ENCODE results near the gene MXI1.

Gene MXI1

GRCh38 chr10:110317866-110318850 lies 110.8 kb downstream of the MXI1 start:
- H3K27ac ChIP-seq (ENCODE audit: insufficient read depth in 1 of 2, low read depth in 1 of 2, low read length in 2 of 2, poor library complexity in 1 of 2, severe bottlenecking in 2 of 2): no peak overlapping the region
- ChIA-PET CTCF (interaction anchor here (1.0 kb wide), 1 partner anchor 21 kb away, joined by 3 read pairs; no protein-coding TSS in a partner anchor), POLR2A (interaction anchor here (0.6 kb wide), 1 partner anchor 153 kb away, joined by 3 read pairs; no protein-coding TSS in a partner anchor)
- no peaks in the 10 kb centered on the region for H3K4me1 ChIP-seq (ENCODE audit: control extremely low read depth in 1 of 4, control insufficient read depth in 4 of 4, insufficient read depth in 4 of 4, low read length in 3 of 4)
- 100% methylated on average over 12 of the region's 15 CpGs for WGBS (ENCODE audit: insufficient coverage)
- no peaks in the 10 kb centered on the region for H3K27me3 ChIP-seq (replicated peaks in 2 of 5; ENCODE audit: control insufficient read depth in 4 of 5, insufficient read depth in 5 of 5, low read length in 4 of 5)
- DNase-seq: no peak
- no peak overlapping the region for H3K4me3 ChIP-seq (ENCODE audit: control insufficient read depth in 1 of 7, extremely low read depth in 1 of 7, insufficient read depth in 4 of 7, low read depth in 2 of 7, low read length in 6 of 7)
- no peaks in the 10 kb centered on the region for H3K36me3 ChIP-seq (ENCODE audit: control insufficient read depth in 4 of 4, insufficient read depth in 4 of 4, low read length in 3 of 4)
- peaks cover 0 to 16% (median 4%) of the 10 kb centered on the region in 5 experiments for H3K9me3 ChIP-seq (ENCODE audit: control extremely low read depth in 1 of 5, control insufficient read depth in 4 of 5, insufficient read depth in 2 of 5, low read depth in 1 of 5, low read length in 4 of 5)

GRCh38 chr10:110321869-110322620 lies 114.6 kb downstream of the MXI1 start:
- no peak overlapping the region for H3K27ac ChIP-seq (ENCODE audit: insufficient read depth in 1 of 2, low read depth in 1 of 2, low read length in 2 of 2, poor library complexity in 1 of 2, severe bottlenecking in 2 of 2)
- H3K27me3 ChIP-seq (replicated peaks in 2 of 5; ENCODE audit: control insufficient read depth in 4 of 5, insufficient read depth in 5 of 5, low read length in 4 of 5): no peaks in the 10 kb centered on the region
- no peaks in the 10 kb centered on the region for H3K4me1 ChIP-seq (ENCODE audit: control extremely low read depth in 1 of 4, control insufficient read depth in 4 of 4, insufficient read depth in 4 of 4, low read length in 3 of 4)
- H3K4me3 ChIP-seq (ENCODE audit: control insufficient read depth in 1 of 7, extremely low read depth in 1 of 7, insufficient read depth in 4 of 7, low read depth in 2 of 7, low read length in 6 of 7): no peak overlapping the region
- H3K36me3 ChIP-seq (ENCODE audit: control insufficient read depth in 4 of 4, insufficient read depth in 4 of 4, low read length in 3 of 4): no peaks in the 10 kb centered on the region
- CTCF ChIA-PET: interaction anchor here (0.8 to 2.2 kb wide), 4 partner anchors 12 to 33 kb away, joined by 3 to 8 read pairs (median 6); no protein-coding TSS in a partner anchor
- POLR2A ChIA-PET: no interaction called here
- DNase-seq: no peak
- WGBS (ENCODE audit: insufficient coverage): 97% methylated on average over 3 of the region's 6 CpGs
- H3K9me3 ChIP-seq (ENCODE audit: control extremely low read depth in 1 of 5, control insufficient read depth in 4 of 5, insufficient read depth in 2 of 5, low read depth in 1 of 5, low read length in 4 of 5): peaks cover 0 to 16% (median 4%) of the 10 kb centered on the region in 5 experiments

DNA sequence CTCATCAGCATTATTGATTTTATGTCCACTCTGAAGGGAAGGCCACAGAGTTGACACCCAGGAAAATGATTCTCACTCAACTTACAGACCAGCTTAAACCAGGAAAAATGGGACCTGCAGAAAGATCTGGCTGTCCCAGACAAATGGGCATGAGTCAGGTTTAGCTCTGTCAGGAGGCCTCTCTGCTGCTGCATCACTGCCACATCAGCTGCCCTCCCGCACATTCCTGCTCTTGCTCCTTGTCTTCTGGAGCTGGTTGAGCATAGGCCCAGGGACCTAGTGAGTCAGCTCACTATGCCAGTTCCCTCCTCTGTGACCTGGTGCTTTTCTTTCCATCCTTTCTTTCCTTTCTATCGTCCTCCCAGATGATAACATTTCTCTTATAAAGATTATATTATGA lies 116.1 kb downstream of the MXI1 start:
- POLR2A ChIA-PET: no interaction called here
- no peak for DNase-seq
- no CpG with 5 or more reads among the region's 2 CpGs for WGBS (ENCODE audit: insufficient coverage)
- CTCF ChIA-PET: interaction anchor here (0.6 to 2.3 kb wide), 5 partner anchors 10 to 223 kb away, joined by 3 to 12 read pairs (median 4); no protein-coding TSS in a partner anchor
- Histone ChIP-seq H3K27ac (ENCODE audit: insufficient read depth in 1 of 2, low read depth in 1 of 2, low read length in 2 of 2, poor library complexity in 1 of 2, severe bottlenecking in 2 of 2) (no peak overlapping the region), H3K36me3 (ENCODE audit: control insufficient read depth in 4 of 4, insufficient read depth in 4 of 4, low read length in 3 of 4) (no peaks in the 10 kb centered on the region), H3K4me3 (ENCODE audit: control insufficient read depth in 1 of 7, extremely low read depth in 1 of 7, insufficient read depth in 4 of 7, low read depth in 2 of 7, low read length in 6 of 7) (no peak overlapping the region), H3K4me1 (ENCODE audit: control extremely low read depth in 1 of 4, control insufficient read depth in 4 of 4, insufficient read depth in 4 of 4, low read length in 3 of 4) (no peaks in the 10 kb centered on the region), H3K9me3 (ENCODE audit: control extremely low read depth in 1 of 5, control insufficient read depth in 4 of 5, insufficient read depth in 2 of 5, low read depth in 1 of 5, low read length in 4 of 5) (peaks cover 0 to 16% (median 4%) of the 10 kb centered on the region in 5 experiments), H3K27me3 (replicated peaks in 2 of 5; ENCODE audit: control insufficient read depth in 4 of 5, insufficient read depth in 5 of 5, low read length in 4 of 5) (no peaks in the 10 kb centered on the region)

- H3K27ac ChIP-seq (ENCODE audit: insufficient read depth in 1 of 2, low read depth in 1 of 2, low read length in 2 of 2, poor library complexity in 1 of 2, severe bottlenecking in 2 of 2): no peak overlapping the region
- ChIA-PET CTCF (interaction anchor here (0.7 to 2.3 kb wide), 6 partner anchors 9 to 343 kb away, joined by 3 to 12 read pairs (median 4); no protein-coding TSS in a partner anchor), POLR2A (no interaction called here)
- H3K27me3 ChIP-seq (replicated peaks in 2 of 5; ENCODE audit: control insufficient read depth in 4 of 5, insufficient read depth in 5 of 5, low read length in 4 of 5): no peaks in the 10 kb centered on the region
- H3K9me3 ChIP-seq (ENCODE audit: control extremely low read depth in 1 of 5, control insufficient read depth in 4 of 5, insufficient read depth in 2 of 5, low read depth in 1 of 5, low read length in 4 of 5): peaks cover under 1 to 18% (median 4%) of the 10 kb centered on the region in 5 experiments
- WGBS (ENCODE audit: insufficient coverage): 94% methylated on average over 4 of the region's 5 CpGs
- no peaks in the 10 kb centered on the region for H3K36me3 ChIP-seq (ENCODE audit: control insufficient read depth in 4 of 4, insufficient read depth in 4 of 4, low read length in 3 of 4)
- no peaks in the 10 kb centered on the region for H3K4me1 ChIP-seq (ENCODE audit: control extremely low read depth in 1 of 4, control insufficient read depth in 4 of 4, insufficient read depth in 4 of 4, low read length in 3 of 4)
- DNase-seq: no peak
- no peak overlapping the region for H3K4me3 ChIP-seq (ENCODE audit: control insufficient read depth in 1 of 7, extremely low read depth in 1 of 7, insufficient read depth in 4 of 7, low read depth in 2 of 7, low read length in 6 of 7)
Measured at GRCh38 chr10:110324201-110324804, 116.9 kb downstream of the MXI1 start.

DNA sequence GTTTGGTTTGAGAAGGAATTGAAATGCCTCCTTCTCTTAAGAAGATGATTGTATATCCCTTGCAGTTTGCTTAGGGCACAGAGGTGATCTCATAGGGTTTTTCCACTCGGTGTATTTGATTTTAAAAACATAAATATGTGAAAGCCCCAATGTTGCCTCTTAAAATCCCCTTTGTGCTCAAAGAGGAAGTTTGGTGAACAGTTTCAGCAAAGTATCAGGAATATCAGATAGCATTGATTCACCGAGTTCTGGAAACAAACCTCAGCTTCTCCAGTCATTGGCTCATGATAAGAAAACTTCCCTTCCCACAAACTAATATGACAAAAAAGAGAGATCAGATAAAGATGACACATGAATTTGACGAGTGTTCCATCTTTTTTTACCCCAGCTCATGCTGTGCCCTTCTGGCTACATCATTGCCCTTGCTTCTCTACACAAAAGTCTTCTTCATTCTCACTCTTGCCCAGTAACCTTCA lies 117.4 kb downstream of the MXI1 start:
- Histone ChIP-seq H3K27me3 (replicated peaks in 2 of 5; ENCODE audit: control insufficient read depth in 4 of 5, insufficient read depth in 5 of 5, low read length in 4 of 5) (no peaks in the 10 kb centered on the region), H3K36me3 (ENCODE audit: control insufficient read depth in 4 of 4, insufficient read depth in 4 of 4, low read length in 3 of 4) (no peaks in the 10 kb centered on the region), H3K27ac (ENCODE audit: insufficient read depth in 1 of 2, low read depth in 1 of 2, low read length in 2 of 2, poor library complexity in 1 of 2, severe bottlenecking in 2 of 2) (no peak overlapping the region), H3K9me3 (ENCODE audit: control extremely low read depth in 1 of 5, control insufficient read depth in 4 of 5, insufficient read depth in 2 of 5, low read depth in 1 of 5, low read length in 4 of 5) (peaks cover under 1 to 23% (median 5%) of the 10 kb centered on the region in 5 experiments), H3K4me3 (ENCODE audit: control insufficient read depth in 1 of 7, extremely low read depth in 1 of 7, insufficient read depth in 4 of 7, low read depth in 2 of 7, low read length in 6 of 7) (no peak overlapping the region), H3K4me1 (ENCODE audit: control extremely low read depth in 1 of 4, control insufficient read depth in 4 of 4, insufficient read depth in 4 of 4, low read length in 3 of 4) (no peaks in the 10 kb centered on the region)
- 53% methylated on average over 2 of the region's 3 CpGs for WGBS (ENCODE audit: insufficient coverage)
- ChIA-PET POLR2A (no interaction called here), CTCF (interaction anchor here (0.7 to 2.3 kb wide), 5 partner anchors 8 to 342 kb away, joined by 3 to 12 read pairs (median 4); no protein-coding TSS in a partner anchor)
- DNase-seq: no peak

- CTCF ChIA-PET: interaction anchor here (1.0 to 1.8 kb wide), 3 partner anchors 10 to 285 kb away, joined by 3 to 4 read pairs (median 3); no protein-coding TSS in a partner anchor
- no peak for DNase-seq
- 96% methylated on average over 3 of the region's 4 CpGs for WGBS (ENCODE audit: insufficient coverage)
Measured at GRCh38 chr10:110326351-110327032, 119.1 kb downstream of the MXI1 start.

More at GRCh38 chr10:110326351-110327032, 119.1 kb downstream of the MXI1 start:
- Histone ChIP-seq H3K9me3 (ENCODE audit: control extremely low read depth in 1 of 5, control insufficient read depth in 4 of 5, insufficient read depth in 2 of 5, low read depth in 1 of 5, low read length in 4 of 5) (peaks cover 0 to 33% (median 18%) of the 10 kb centered on the region in 5 experiments), H3K27ac (ENCODE audit: insufficient read depth in 1 of 2, low read depth in 1 of 2, low read length in 2 of 2, poor library complexity in 1 of 2, severe bottlenecking in 2 of 2) (no peak overlapping the region), H3K36me3 (ENCODE audit: control insufficient read depth in 4 of 4, insufficient read depth in 4 of 4, low read length in 3 of 4) (no peaks in the 10 kb centered on the region), H3K4me1 (ENCODE audit: control extremely low read depth in 1 of 4, control insufficient read depth in 4 of 4, insufficient read depth in 4 of 4, low read length in 3 of 4) (no peaks in the 10 kb centered on the region), H3K27me3 (replicated peaks in 2 of 5; ENCODE audit: control insufficient read depth in 4 of 5, insufficient read depth in 5 of 5, low read length in 4 of 5) (no peaks in the 10 kb centered on the region), H3K4me3 (ENCODE audit: control insufficient read depth in 1 of 7, extremely low read depth in 1 of 7, insufficient read depth in 4 of 7, low read depth in 2 of 7, low read length in 6 of 7) (no peak overlapping the region)
- POLR2A ChIA-PET: no interaction called here

Measured in common myeloid progenitor, CD34-positive (primary cell).